Right lobe of liver (tissue), 6 donors: Measurements from ENCODE around the gene MECR. TPM values are rescaled to one million over a fixed set of nuclear protein-coding genes. Genes with fewer than 3 reads are reported as not detected.
A peak's percentile ranks its signal among the peaks of the same experiment; 100 is the strongest.

ENCODE experiments used
- ATAC-seq, 4 donors: fragments of 200-7000 bp; cut with Tn5 transposase; one replicate each; pipeline ENCODE4 v1.9.1; 2020; ENCODE audit warnings: mild to moderate bottlenecking in 4 of 4, moderate library complexity in 4 of 4
- DNase-seq, 3 donors: peaks; one replicate each; pipeline ENCODE4 v3.0.0-alpha.2; 2020
- H3K27ac ChIP-seq, 3 donors: fragments of 200-600 bp; one replicate each; pipeline ENCODE4 v1.8.0; 2022
- H3K27me3 ChIP-seq, 2 donors: fragments of 200-600 bp; one replicate each; pipeline ENCODE4 v1.8.0; 2022
- H3K36me3 ChIP-seq, 4 donors: fragments of 200-600 bp; sonication (generic) in 1 of 4; one replicate each; pipeline versions ENCODE4 v1.5.1 to v1.8.0; 2017 to 2022; ENCODE audit warnings: control low read depth in 1 of 4
- H3K4me1 ChIP-seq, 4 donors: fragments of 200-600 bp; sonication (generic) in 1 of 4; one replicate each; pipeline versions ENCODE4 v1.5.1 to v1.8.0; 2017 to 2022; ENCODE audit warnings: control low read depth in 1 of 4
- H3K4me3 ChIP-seq, 3 donors: fragments of 200-600 bp; one replicate each; pipeline ENCODE4 v1.8.0; 2022
- H3K9me3 ChIP-seq, 4 donors: fragments of 200-600 bp; sonication (generic) in 1 of 4; one replicate each; pipeline versions ENCODE4 v1.5.1 to v1.8.0; 2017 to 2022; ENCODE audit warnings: control low read depth in 1 of 4
- CTCF ChIP-seq, 4 donors: fragments of 200-600 bp in 3 of 4; fragments of 450-650 bp in 1 of 4; IDR thresholded peaks; one replicate each; pipeline versions ENCODE4 v1.5.1 to v1.8.0; 2016 to 2022; ENCODE audit warnings: antibody characterized with exemption in 4 of 4, mild to moderate bottlenecking in 2 of 4
- POLR2A ChIP-seq: fragments of 450-650 bp; IDR thresholded peaks from one replicate; pipeline ENCODE4 v1.6.1; 2017; ENCODE audit warnings: antibody characterized with exemption, mild to moderate bottlenecking
- WGBS: methylation state at CpG from one replicate; pipeline ENCODE4 v1.1.6; 2018; ENCODE audit warnings: low coverage, low lambda C conversion rate; ENCODE audit not compliant: insufficient coverage; ENCODE audit errors: missing lambda C conversion rate; 5-methylcytosine and 5-hydroxymethylcytosine counted together
- intact Hi-C, 2 donors: fragments of 100-400 bp; cut with DNase I; formaldehyde crosslinking; loops; one replicate each; pipeline versions ENCODE4 v1.11.2 to v1.14.1; 2022
- small RNA-seq, 2 experiments: library from RNA; depleted of rRNA; stranded (forward); fragments of <200 nt; gene quantifications; one replicate each; pipeline ENCODE3, GENCODE V24; 2016
- total RNA-seq, 6 experiments: library from RNA; depleted of rRNA in 2 of 6; stranded (reverse); fragments of >200 nt in 2 of 6; fragmentation: NEBNext Ultra II Directional in 3 of 6; extraction: Animal tissue kit (Norgen Biotek cat#: 25700) in 3 of 6; gene quantifications; one replicate each; pipeline versions ENCODE4 v1.1.0 to v1.2.4, GENCODE V29; 2016 to 2023
- donor health status: DM: no; HTN: yes; CAD: no.
- donor health status: DM: no; HTN: no; CAD: no.
- donor health status: DM: no; HTN: no; CAD: no.
- donor health status: DM: no; HTN: yes; CAD: no.
- donor health status: DM: no; HTN: yes; CAD: no.

Gene MECR
- total RNA-seq, 6 experiments from 2014 or later: 13.1 to 22.1 (median 15.7) TPM

- peak in 2 of 3 donors; percentile 76 to 78 for DNase-seq
- Histone ChIP-seq H3K27me3 (no peaks in the 10 kb centered on the region), H3K36me3 (peaks cover 6 to 74% (median 29%) of the 10 kb centered on the region in 4 donors), H3K4me1 (peaks cover 0 to 49% (median 15%) of the 10 kb centered on the region in 4 donors), H3K27ac (peak overlapping the region; percentile 48 to 75 (median 51)), H3K9me3 (no peaks in the 10 kb centered on the region), H3K4me3 (no peak overlapping the region)
- peak; percentile 45 to 77 (median 71) for ATAC-seq
- intact Hi-C loops: no loop called here
- WGBS: 61% methylated on average over 29 of the region's 35 CpGs
- no peak for TF ChIP-seq POLR2A
- TF ChIP-seq CTCF (IDR thresholded peaks at IDR 0.05): no peak
Measured at GRCh38 chr1:29148656-29149491, 81.9 kb downstream of the MECR start.

- H3K4me3 ChIP-seq: no peak overlapping the region
- H3K27me3 ChIP-seq: no peaks in the 10 kb centered on the region
- DNase-seq (peak in 1 of 3 donors; percentile 71), ATAC-seq (peak; percentile 82 to 90 (median 84))
- WGBS: 30% methylated on average over 8 of the region's 8 CpGs
- intact Hi-C loops: no loop called here
- peaks cover 0 to 46% (median 15%) of the 10 kb centered on the region in 4 donors for H3K4me1 ChIP-seq
- H3K36me3 ChIP-seq: peaks cover 0 to 45% (median 10%) of the 10 kb centered on the region in 4 donors
- TF ChIP-seq CTCF (IDR thresholded peaks at IDR 0.05) (no peak), POLR2A (no peak)
- no peaks in the 10 kb centered on the region for H3K9me3 ChIP-seq
- H3K27ac ChIP-seq: peak overlapping the region; percentile 27 to 75 (median 67)
Measured at GRCh38 chr1:29145739-29146437, 84.8 kb downstream of the MECR start.

- DNase-seq (no peak), ATAC-seq (no peak)
- no peak for TF ChIP-seq POLR2A
- TF ChIP-seq CTCF (IDR thresholded peaks at IDR 0.05): no peak
- Histone ChIP-seq H3K36me3 (peaks cover 0 to 27% (median 7%) of the 10 kb centered on the region in 4 donors), H3K27ac (no peak overlapping the region), H3K4me1 (peaks cover 0 to 37% (median 15%) of the 10 kb centered on the region in 4 donors), H3K9me3 (no peaks in the 10 kb centered on the region), H3K27me3 (no peaks in the 10 kb centered on the region), H3K4me3 (no peak overlapping the region)
- intact Hi-C loops: no loop called here
- 100% methylated on average over 1 of the region's 2 CpGs for WGBS
Measured at GRCh38 chr1:29144178-29144577, 86.6 kb downstream of the MECR start.

GRCh38 chr1:29142714-29143113, 88.0 kb downstream of the MECR start:
- H3K9me3 ChIP-seq: no peaks in the 10 kb centered on the region
- no peak for TF ChIP-seq CTCF (IDR thresholded peaks at IDR 0.05)
- TF ChIP-seq POLR2A: no peak
- H3K36me3 ChIP-seq: peaks cover 0 to 14% (median 2%) of the 10 kb centered on the region in 4 donors
- H3K4me3 ChIP-seq: no peak overlapping the region
- intact Hi-C loops: no loop called here
- ATAC-seq (no peak), DNase-seq (no peak)
- H3K4me1 ChIP-seq: peaks cover 0 to 27% (median 8%) of the 10 kb centered on the region in 4 donors
- no peaks in the 10 kb centered on the region for H3K27me3 ChIP-seq
- H3K27ac ChIP-seq: no peak overlapping the region
- WGBS: 32% methylated on average over 2 of the region's 2 CpGs

Small RNAs within 50 kb of the gene (small RNA-seq; reads per million reads assigned to genes)
- 0 reads per million in 2 experiments for gene RF02271

Other genes starting within 250 kb of the MECR start
- 1 to 10 TPM in 4 of 6 experiments, under 1 TPM in 2; 0.83 to 4.5 (median 1.4) TPM for gene TMEM200B, start 107.0 kb downstream of the MECR start, total RNA-seq
- 10 to 100 TPM; 25.6 to 42.1 (median 33.0) TPM for gene SRSF4, start 49.0 kb downstream of the MECR start, total RNA-seq
- 10 to 100 TPM in 4 of 6 experiments, 1 to 10 TPM in 2; 4.8 to 22.3 (median 14.5) TPM for gene PTPRU, start 5.6 kb upstream of the MECR start, total RNA-seq